Adrenal gland (tissue), 5 donors: ENCODE measurements around the gene SH3BGRL3.

Experiments used
- POLR2A ChIP-seq, 2 donors: fragments of 450-650 bp; IDR thresholded peaks; one replicate each; pipeline ENCODE4 v1.6.1; 2017; ENCODE audit warnings: antibody characterized with exemption in 2 of 2, mild to moderate bottlenecking in 2 of 2, moderate library complexity in 1 of 2
- TF ChIP-seq, protein P1 (sequence below), 6 experiments: fragments of 450-650 bp in 4 of 6; fragments of 200-600 bp in 2 of 6; sonication (generic) in 1 of 6; IDR thresholded peaks; 1 replicate in 5 of 6; 2 replicates in 1 of 6; pipeline versions ENCODE4 v1.5.1 to v1.8.0; 2016 to 2021; ENCODE audit warnings: antibody characterized with exemption in 6 of 6, mild to moderate bottlenecking in 2 of 6, moderate library complexity in 1 of 6
- donor health status: DM: no; HTN: no; CAD: no.

DNA sequence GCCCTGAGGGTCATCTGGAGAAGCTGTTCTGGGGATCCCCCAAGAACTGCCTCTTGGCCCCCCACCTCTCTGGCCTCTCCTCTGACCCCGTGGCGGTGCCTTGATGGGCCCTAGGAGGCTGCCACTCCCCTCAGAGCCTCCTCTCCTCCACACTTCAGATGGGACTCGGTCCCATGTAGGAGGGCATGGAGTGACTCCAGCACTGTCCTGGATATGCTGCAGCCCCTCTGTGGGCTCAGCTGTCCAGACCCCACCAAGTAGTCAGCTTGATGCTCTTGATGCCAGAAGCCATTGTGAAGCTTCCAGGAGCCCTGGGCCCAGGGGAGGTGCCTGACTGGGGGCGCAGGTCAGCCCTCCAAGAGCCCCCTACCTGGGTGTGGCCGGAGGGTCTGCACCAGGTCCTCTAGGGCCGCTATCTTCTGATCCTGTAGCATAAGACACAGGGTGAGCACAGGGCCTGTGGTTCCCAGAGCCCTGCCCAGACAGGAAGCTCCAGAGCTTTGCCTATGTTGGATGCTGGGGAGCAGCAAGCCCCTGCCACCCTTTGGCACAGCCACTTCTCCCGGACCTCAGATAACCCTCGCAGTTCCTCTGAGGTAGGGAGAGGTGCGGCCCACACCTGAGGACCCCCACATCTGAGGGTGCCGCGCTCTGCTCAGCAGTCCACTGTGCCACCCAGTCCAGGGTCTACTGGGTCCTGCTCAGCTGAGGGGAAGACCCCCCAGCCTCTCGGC lies 17.3 kb downstream of the SH3BGRL3 start:
- TF ChIP-seq, protein P1, sequence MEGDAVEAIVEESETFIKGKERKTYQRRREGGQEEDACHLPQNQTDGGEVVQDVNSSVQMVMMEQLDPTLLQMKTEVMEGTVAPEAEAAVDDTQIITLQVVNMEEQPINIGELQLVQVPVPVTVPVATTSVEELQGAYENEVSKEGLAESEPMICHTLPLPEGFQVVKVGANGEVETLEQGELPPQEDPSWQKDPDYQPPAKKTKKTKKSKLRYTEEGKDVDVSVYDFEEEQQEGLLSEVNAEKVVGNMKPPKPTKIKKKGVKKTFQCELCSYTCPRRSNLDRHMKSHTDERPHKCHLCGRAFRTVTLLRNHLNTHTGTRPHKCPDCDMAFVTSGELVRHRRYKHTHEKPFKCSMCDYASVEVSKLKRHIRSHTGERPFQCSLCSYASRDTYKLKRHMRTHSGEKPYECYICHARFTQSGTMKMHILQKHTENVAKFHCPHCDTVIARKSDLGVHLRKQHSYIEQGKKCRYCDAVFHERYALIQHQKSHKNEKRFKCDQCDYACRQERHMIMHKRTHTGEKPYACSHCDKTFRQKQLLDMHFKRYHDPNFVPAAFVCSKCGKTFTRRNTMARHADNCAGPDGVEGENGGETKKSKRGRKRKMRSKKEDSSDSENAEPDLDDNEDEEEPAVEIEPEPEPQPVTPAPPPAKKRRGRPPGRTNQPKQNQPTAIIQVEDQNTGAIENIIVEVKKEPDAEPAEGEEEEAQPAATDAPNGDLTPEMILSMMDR (IDR thresholded peaks at IDR 0.05), result no peak
- no peak for TF ChIP-seq POLR2A (IDR thresholded peaks at IDR 0.05)
